ENCODE results near the gene SURF4. TPM values are rescaled to one million over a fixed set of nuclear protein-coding genes. Genes with fewer than 3 reads are reported as not detected.
"Not testable (repeated sequence)": the region's sequence is repeated elsewhere in the genome, so short reads cannot be mapped to it uniquely, and the experiment has no call there.

Gene SURF4
- total RNA-seq, 4 donors from 2014 or later = 104 to 140 (median 117) TPM

DNA sequence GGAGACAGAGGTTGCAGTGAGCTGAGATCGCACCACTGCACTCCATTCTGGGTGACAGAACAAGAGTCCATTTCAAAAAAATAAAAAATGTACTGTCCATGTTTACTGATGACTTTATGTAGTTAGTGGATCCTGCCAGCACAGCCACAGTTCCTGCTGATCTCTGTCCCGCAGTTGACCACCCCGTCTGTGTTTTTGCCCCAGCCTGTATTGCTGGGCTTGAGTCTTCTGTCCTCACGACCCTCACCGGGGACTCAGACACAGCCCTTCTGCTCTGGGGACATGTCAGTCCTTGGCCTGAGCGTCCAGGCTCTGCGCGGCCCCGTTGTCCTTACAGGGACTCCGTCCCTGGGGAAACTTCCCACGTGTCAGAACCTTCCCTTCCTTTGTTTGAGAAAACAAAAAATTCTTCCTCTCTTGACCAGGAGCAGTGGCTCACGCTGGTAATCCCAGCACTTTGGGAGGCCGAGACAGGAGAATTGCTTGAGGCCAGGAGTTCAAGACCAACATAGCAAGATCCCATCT is 54.4 kb downstream of the SURF4 start:
- H3K4me3 ChIP-seq = no peak overlapping the region
- H3K27ac ChIP-seq = no peak overlapping the region
- 76 to 81% methylated on average over 5 to 13 of the region's 13 CpGs for WGBS, 2 donors
- DNase-seq = no peak
- TF ChIP-seq, protein P1, sequence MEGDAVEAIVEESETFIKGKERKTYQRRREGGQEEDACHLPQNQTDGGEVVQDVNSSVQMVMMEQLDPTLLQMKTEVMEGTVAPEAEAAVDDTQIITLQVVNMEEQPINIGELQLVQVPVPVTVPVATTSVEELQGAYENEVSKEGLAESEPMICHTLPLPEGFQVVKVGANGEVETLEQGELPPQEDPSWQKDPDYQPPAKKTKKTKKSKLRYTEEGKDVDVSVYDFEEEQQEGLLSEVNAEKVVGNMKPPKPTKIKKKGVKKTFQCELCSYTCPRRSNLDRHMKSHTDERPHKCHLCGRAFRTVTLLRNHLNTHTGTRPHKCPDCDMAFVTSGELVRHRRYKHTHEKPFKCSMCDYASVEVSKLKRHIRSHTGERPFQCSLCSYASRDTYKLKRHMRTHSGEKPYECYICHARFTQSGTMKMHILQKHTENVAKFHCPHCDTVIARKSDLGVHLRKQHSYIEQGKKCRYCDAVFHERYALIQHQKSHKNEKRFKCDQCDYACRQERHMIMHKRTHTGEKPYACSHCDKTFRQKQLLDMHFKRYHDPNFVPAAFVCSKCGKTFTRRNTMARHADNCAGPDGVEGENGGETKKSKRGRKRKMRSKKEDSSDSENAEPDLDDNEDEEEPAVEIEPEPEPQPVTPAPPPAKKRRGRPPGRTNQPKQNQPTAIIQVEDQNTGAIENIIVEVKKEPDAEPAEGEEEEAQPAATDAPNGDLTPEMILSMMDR (IDR thresholded peaks at IDR 0.05) = no peak
- TF ChIP-seq POLR2A (IDR thresholded peaks at IDR 0.05) = no peak
- no peaks in the 10 kb centered on the region for H3K4me1 ChIP-seq
- H3K9me3 ChIP-seq = no peaks in the 10 kb centered on the region
- intact Hi-C loops (cut with DNase I) = loop anchor here (5.0 kb wide), 1 partner anchor 134 kb away; no protein-coding TSS in a partner anchor
- H3K36me3 ChIP-seq = no peaks in the 10 kb centered on the region
- H3K27me3 ChIP-seq = no peaks in the 10 kb centered on the region

GRCh38 chr9:133320421-133320881 is 55.4 kb downstream of the SURF4 start:
- no peaks in the 10 kb centered on the region for H3K27me3 ChIP-seq
- no peak overlapping the region for H3K27ac ChIP-seq
- no peak overlapping the region for H3K4me3 ChIP-seq
- no peaks in the 10 kb centered on the region for H3K4me1 ChIP-seq
- no peaks in the 10 kb centered on the region for H3K9me3 ChIP-seq
- DNase-seq = no peak
- intact Hi-C loops (cut with DNase I) = loop anchor here (5.0 kb wide), 1 partner anchor 133 kb away; no protein-coding TSS in a partner anchor
- no peaks in the 10 kb centered on the region for H3K36me3 ChIP-seq
- WGBS, 2 donors = 82 to 87% methylated on average over 3 to 4 of the region's 13 CpGs
- TF ChIP-seq, protein P1 (IDR thresholded peaks at IDR 0.05) = no peak
- no peak for TF ChIP-seq POLR2A (IDR thresholded peaks at IDR 0.05)

DNA sequence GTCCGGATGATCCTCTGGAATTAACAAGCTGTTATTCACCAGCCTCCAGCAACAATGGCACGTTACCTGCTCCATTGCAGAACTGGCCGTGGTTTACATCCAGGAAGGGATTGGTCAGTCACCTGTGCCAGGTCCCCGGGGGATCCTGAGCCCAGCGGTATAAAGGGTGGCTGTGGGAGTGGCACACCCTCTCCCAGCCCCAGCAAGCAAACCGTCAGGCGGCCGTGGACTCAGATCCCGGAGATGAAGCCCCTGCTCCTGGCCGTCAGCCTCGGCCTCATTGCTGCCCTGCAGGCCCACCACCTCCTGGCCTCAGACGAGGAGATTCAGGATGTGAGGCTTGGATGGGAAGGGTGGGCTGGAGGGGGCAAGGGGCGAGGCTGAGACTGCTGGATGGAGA is 58.3 kb downstream of the SURF4 start:
- H3K27ac ChIP-seq; H3K4me3 ChIP-seq; DNase-seq; H3K36me3 ChIP-seq; H3K4me1 ChIP-seq; H3K27me3 ChIP-seq; intact Hi-C loops (cut with DNase I); H3K9me3 ChIP-seq: not testable (repeated sequence)
- 38% methylated on average over 3 of the region's 13 CpGs; no CpG with 5 or more reads in 1 of the 2 donors for WGBS, 2 donors

DNA sequence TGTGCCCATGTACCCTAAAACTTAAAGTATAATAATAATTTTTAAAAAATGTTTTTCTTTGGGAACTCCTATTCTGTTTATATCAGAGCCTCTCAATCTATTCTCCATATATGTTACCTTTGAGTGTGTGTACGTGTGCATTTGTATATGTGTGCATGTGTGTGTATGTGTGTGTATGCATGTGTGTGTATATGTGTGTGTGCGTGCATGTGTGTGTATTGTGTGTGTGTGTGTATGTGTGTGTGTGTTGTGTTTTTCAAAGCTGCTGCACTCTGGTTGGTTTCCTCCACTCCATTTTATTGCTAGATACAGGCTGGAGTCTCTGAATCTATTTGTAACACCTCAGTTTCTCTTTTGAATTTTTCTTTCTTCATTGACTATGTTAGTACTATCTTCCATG is 59.9 kb downstream of the SURF4 start:
- intact Hi-C loops (cut with DNase I) = no loop called here
- Histone ChIP-seq H3K36me3 (no peaks in the 10 kb centered on the region), H3K9me3 (no peaks in the 10 kb centered on the region), H3K4me3 (no peak overlapping the region), H3K27ac (no peak overlapping the region), H3K27me3 (no peaks in the 10 kb centered on the region), H3K4me1 (no peaks in the 10 kb centered on the region)
- DNase-seq = no peak
- TF ChIP-seq, protein P1 (IDR thresholded peaks at IDR 0.05) = no peak
- no peak for TF ChIP-seq POLR2A (IDR thresholded peaks at IDR 0.05)
- 60 to 68% methylated on average over 2 of the region's 2 CpGs for WGBS, 2 donors

Small RNA genes lying within 50 kb of the gene (small RNA-seq; reads per million reads assigned to genes)
- 0 reads per million in 4 donors for gene RF00019
- gene SNORD24 = 0 reads per million in 4 donors
- gene SNORD36A = 0 reads per million in 4 donors
- 0 reads per million in 4 donors for gene SNORD36B
- gene SNORD36C = 0 reads per million in 4 donors

Other genes with a start within 250 kb of the SURF4 start
- gene GBGT1, start 212.1 kb downstream of the SURF4 start, total RNA-seq = 1 to 10 TPM; 3.0 to 8.8 (median 3.8) TPM
- gene OBP2B, start 166.8 kb downstream of the SURF4 start, total RNA-seq = not detected
- 10 to 100 TPM in 2 of 4 donors, 1 to 10 TPM in 2; 3.4 to 48.8 (median 8.2) TPM for gene ABO, start 100.9 kb downstream of the SURF4 start, total RNA-seq
- gene SURF6, start 39.9 kb downstream of the SURF4 start, total RNA-seq = 10 to 100 TPM; 14.5 to 28.6 (median 22.0) TPM
- gene MED22, start 27.9 kb downstream of the SURF4 start, total RNA-seq = 10 to 100 TPM; 10.8 to 22.5 (median 15.9) TPM
- gene RPL7A, start 27.8 kb downstream of the SURF4 start, total RNA-seq = 1,000 to 10,000 TPM; 1,828 to 2,553 (median 2,363) TPM
- 10 to 100 TPM; 18.2 to 44.7 (median 32.0) TPM for gene SURF1, start 19.6 kb downstream of the SURF4 start, total RNA-seq
- gene SURF2, start 19.5 kb downstream of the SURF4 start, total RNA-seq = 10 to 100 TPM; 30.1 to 36.8 (median 33.6) TPM
- under 1 TPM in 1 of 4 donors, not detected in 3; 0.38 TPM for gene STKLD1, start 306 bp upstream of the SURF4 start, total RNA-seq
- 10 to 100 TPM; 21.5 to 26.0 (median 21.7) TPM for gene REXO4, start 42.0 kb upstream of the SURF4 start, total RNA-seq
- 1 to 10 TPM in 1 of 4 donors, under 1 TPM in 3; 0.21 to 2.5 (median 0.33) TPM for gene ADAMTS13, start 46.3 kb upstream of the SURF4 start, total RNA-seq
- gene CACFD1, start 83.9 kb upstream of the SURF4 start, total RNA-seq = 10 to 100 TPM in 1 of 4 donors, 1 to 10 TPM in 3; 5.9 to 13.7 (median 9.1) TPM
- gene SLC2A6, start 103.0 kb upstream of the SURF4 start, total RNA-seq = 1 to 10 TPM in 1 of 4 donors, under 1 TPM in 3; 0.42 to 1.1 (median 0.85) TPM
- not detected for gene MYMK, start 148.9 kb upstream of the SURF4 start, total RNA-seq
- 1 to 10 TPM; 1.1 to 2.1 (median 1.4) TPM for gene ADAMTSL2, start 158.6 kb upstream of the SURF4 start, total RNA-seq
- not detected for gene FAM163B, start 233.3 kb upstream of the SURF4 start, total RNA-seq

All from esophagus squamous epithelium (tissue), 5 donors.